Measurements from ENCODE around the gene CCDC12.

DNA sequence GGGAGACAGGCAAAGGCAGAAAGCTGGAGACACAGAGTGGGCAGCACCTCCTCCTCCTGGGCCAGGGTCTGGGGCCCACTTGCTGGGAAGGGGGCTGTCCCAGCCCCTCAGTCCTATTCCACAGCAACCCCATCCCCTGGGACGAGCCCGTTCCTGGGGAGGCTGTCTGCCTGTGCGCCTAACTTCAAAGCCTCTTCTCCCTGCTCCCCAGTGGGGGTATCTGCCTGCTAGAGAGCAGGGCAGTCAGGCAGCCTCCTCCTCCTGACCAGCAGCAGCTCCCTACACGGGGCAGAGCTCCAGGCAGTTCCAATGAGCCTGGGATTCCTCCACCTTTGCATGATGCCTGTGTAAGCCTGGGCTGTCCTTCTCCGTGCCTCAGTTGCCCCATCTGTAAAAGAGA lies 92.1 kb downstream of the CCDC12 start:
- TF ChIP-seq, protein P1, sequence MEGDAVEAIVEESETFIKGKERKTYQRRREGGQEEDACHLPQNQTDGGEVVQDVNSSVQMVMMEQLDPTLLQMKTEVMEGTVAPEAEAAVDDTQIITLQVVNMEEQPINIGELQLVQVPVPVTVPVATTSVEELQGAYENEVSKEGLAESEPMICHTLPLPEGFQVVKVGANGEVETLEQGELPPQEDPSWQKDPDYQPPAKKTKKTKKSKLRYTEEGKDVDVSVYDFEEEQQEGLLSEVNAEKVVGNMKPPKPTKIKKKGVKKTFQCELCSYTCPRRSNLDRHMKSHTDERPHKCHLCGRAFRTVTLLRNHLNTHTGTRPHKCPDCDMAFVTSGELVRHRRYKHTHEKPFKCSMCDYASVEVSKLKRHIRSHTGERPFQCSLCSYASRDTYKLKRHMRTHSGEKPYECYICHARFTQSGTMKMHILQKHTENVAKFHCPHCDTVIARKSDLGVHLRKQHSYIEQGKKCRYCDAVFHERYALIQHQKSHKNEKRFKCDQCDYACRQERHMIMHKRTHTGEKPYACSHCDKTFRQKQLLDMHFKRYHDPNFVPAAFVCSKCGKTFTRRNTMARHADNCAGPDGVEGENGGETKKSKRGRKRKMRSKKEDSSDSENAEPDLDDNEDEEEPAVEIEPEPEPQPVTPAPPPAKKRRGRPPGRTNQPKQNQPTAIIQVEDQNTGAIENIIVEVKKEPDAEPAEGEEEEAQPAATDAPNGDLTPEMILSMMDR (IDR thresholded peaks at IDR 0.05) = no peak
- no peak for TF ChIP-seq POLR2A (IDR thresholded peaks at IDR 0.05)
